ENCODE data around the gene SORBS1.

The SORBS1 gene

GRCh38 chr10:95265572-95265971, 295.6 kb downstream of the SORBS1 start:
- POLR2A ChIA-PET: interaction anchor here (0.6 to 1.3 kb wide), 2 partner anchors 19 to 333 kb away, joined by 3 to 5 read pairs; no protein-coding TSS in a partner anchor

GRCh38 chr10:95264227-95265051, 296.7 kb downstream of the SORBS1 start:
- peaks cover 13 to 58% of the 10 kb centered on the region in 2 experiments for H3K36me3 ChIP-seq (ENCODE audit: control insufficient read depth in 2 of 2, insufficient read depth in 1 of 2, low read length in 2 of 2)
- H3K4me1 ChIP-seq (ENCODE audit: control insufficient read depth, insufficient read depth, low read length): peaks cover 16% of the 10 kb centered on the region
- ChIA-PET POLR2A (interaction anchor here (1.0 to 1.3 kb wide), 4 partner anchors 10 to 84 kb away, joined by 3 read pairs; no protein-coding TSS in a partner anchor), CTCF (interaction anchor here (0.6 to 2.2 kb wide), 5 partner anchors 18 to 656 kb away, joined by 3 to 13 read pairs (median 7); no protein-coding TSS in a partner anchor)
- no peaks in the 10 kb centered on the region for H3K9me3 ChIP-seq (ENCODE audit: control insufficient read depth, insufficient read depth, low read depth, low read length)
- H3K4me3 ChIP-seq (ENCODE audit: low read depth, low read length): no peak overlapping the region
- H3K27ac ChIP-seq (ENCODE audit: extremely low read depth, low read depth, low read length): no peak overlapping the region
- TF ChIP-seq ZNF362 (tag by site-specific recombination; IDR thresholded peaks at IDR 0.05) (no peak), ZNF311 (tag by site-specific recombination; IDR thresholded peaks at IDR 0.05; ENCODE audit: borderline replicate concordance) (no peak), ZNF10 (tag by site-specific recombination; IDR thresholded peaks at IDR 0.05) (peak; percentile 43; the same call in 1 of the 2 replicates), ZNF37A (tag by site-specific recombination; IDR thresholded peaks at IDR 0.05) (no peak), ZNF791 (tag by site-specific recombination; IDR thresholded peaks at IDR 0.05) (no peak), SCRT2 (tag by site-specific recombination; IDR thresholded peaks at IDR 0.05) (peak; percentile 49), ZNF560 (tag by site-specific recombination; IDR thresholded peaks at IDR 0.05; ENCODE audit: borderline replicate concordance) (no peak), KLF16 (tag by site-specific recombination; IDR thresholded peaks at IDR 0.05) (no peak), EGR2 (tag by site-specific recombination; IDR thresholded peaks at IDR 0.05; ENCODE audit: low read depth) (no peak), SCRT1 (tag by site-specific recombination; IDR thresholded peaks at IDR 0.05; ENCODE audit: borderline replicate concordance) (peak; percentile 54; the same call in 1 of the 2 replicates), MEIS1 (CRISPR knock-in tag; IDR thresholded peaks at IDR 0.05; ENCODE audit: borderline replicate concordance) (no peak), ZNF837 (tag by site-specific recombination; IDR thresholded peaks at IDR 0.05) (no peak), ZNF701 (tag by site-specific recombination; IDR thresholded peaks at IDR 0.05) (no peak), ZFP3 (tag by site-specific recombination; IDR thresholded peaks at IDR 0.05; ENCODE audit: low read depth) (no peak), ZNF561 (tag by site-specific recombination; IDR thresholded peaks at IDR 0.05; ENCODE audit: borderline replicate concordance) (no peak), ZNF146 (tag by site-specific recombination; IDR thresholded peaks at IDR 0.05) (no peak), OSR2 (tag by site-specific recombination; IDR thresholded peaks at IDR 0.05) (no peak), ZNF23 (tag by site-specific recombination; IDR thresholded peaks at IDR 0.05; ENCODE audit: borderline replicate concordance) (no peak), SP7 (tag by site-specific recombination; IDR thresholded peaks at IDR 0.05) (peak; percentile 47), YY2 (tag by site-specific recombination; IDR thresholded peaks at IDR 0.05) (no peak), ZBTB20 (tag by site-specific recombination; IDR thresholded peaks at IDR 0.05) (no peak), ZNF610 (tag by site-specific recombination; IDR thresholded peaks at IDR 0.05; ENCODE audit: borderline replicate concordance) (no peak), ZNF423 (tag by site-specific recombination; IDR thresholded peaks at IDR 0.05) (no peak), ZNF571 (tag by site-specific recombination; IDR thresholded peaks at IDR 0.05) (no peak)
- TF ChIP-seq, protein P1, sequence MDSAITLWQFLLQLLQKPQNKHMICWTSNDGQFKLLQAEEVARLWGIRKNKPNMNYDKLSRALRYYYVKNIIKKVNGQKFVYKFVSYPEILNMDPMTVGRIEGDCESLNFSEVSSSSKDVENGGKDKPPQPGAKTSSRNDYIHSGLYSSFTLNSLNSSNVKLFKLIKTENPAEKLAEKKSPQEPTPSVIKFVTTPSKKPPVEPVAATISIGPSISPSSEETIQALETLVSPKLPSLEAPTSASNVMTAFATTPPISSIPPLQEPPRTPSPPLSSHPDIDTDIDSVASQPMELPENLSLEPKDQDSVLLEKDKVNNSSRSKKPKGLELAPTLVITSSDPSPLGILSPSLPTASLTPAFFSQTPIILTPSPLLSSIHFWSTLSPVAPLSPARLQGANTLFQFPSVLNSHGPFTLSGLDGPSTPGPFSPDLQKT (IDR thresholded peaks at IDR 0.05; ENCODE audit: borderline replicate concordance, low read depth, low read length): no peak
- TF ChIP-seq, protein P2, sequence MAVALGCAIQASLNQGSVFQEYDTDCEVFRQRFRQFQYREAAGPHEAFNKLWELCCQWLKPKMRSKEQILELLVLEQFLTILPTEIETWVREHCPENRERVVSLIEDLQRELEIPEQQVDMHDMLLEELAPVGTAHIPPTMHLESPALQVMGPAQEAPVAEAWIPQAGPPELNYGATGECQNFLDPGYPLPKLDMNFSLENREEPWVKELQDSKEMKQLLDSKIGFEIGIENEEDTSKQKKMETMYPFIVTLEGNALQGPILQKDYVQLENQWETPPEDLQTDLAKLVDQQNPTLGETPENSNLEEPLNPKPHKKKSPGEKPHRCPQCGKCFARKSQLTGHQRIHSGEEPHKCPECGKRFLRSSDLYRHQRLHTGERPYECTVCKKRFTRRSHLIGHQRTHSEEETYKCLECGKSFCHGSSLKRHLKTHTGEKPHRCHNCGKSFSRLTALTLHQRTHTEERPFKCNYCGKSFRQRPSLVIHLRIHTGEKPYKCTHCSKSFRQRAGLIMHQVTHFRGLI (tag by site-specific recombination; IDR thresholded peaks at IDR 0.05): no peak

More at GRCh38 chr10:95265572-95265971, 295.6 kb downstream of the SORBS1 start:
- H3K4me3 ChIP-seq (ENCODE audit: low read depth, low read length): no peak overlapping the region
- CTCF ChIA-PET: interaction anchor here (1.0 to 2.2 kb wide), 3 partner anchors 15 to 98 kb away, joined by 4 to 11 read pairs (median 7); no protein-coding TSS in a partner anchor
- H3K36me3 ChIP-seq (ENCODE audit: control insufficient read depth in 2 of 2, insufficient read depth in 1 of 2, low read length in 2 of 2): peaks cover 17 to 53% of the 10 kb centered on the region in 2 experiments
- no peaks in the 10 kb centered on the region for H3K9me3 ChIP-seq (ENCODE audit: control insufficient read depth, insufficient read depth, low read depth, low read length)
- no peak overlapping the region for H3K27ac ChIP-seq (ENCODE audit: extremely low read depth, low read depth, low read length)
- peaks cover 16% of the 10 kb centered on the region for H3K4me1 ChIP-seq (ENCODE audit: control insufficient read depth, insufficient read depth, low read length)
- no peak for TF ChIP-seq ZNF10 (tag by site-specific recombination; IDR thresholded peaks at IDR 0.05)
- TF ChIP-seq ZNF600 (tag by site-specific recombination; IDR thresholded peaks at IDR 0.05): 0 out of 2 replicates have a peak, but pooled peaks have one; percentile 25
- TF ChIP-seq ZNF48 (tag by site-specific recombination; IDR thresholded peaks at IDR 0.05): no peak
- 0 out of 2 replicates have a peak, but pooled peaks have one; percentile 43 for TF ChIP-seq ZNF362 (tag by site-specific recombination; IDR thresholded peaks at IDR 0.05)
- peak; percentile 66; the same call in 1 of the 2 replicates for TF ChIP-seq ZNF121 (tag by site-specific recombination; IDR thresholded peaks at IDR 0.05)

All from HEK293 (cell line).